TTC549 (cell line): ENCODE data around the gene XG.
A peak's percentile ranks its signal among the peaks of the same experiment; 100 is the strongest.
"Not testable (repeated sequence)": the region's sequence is repeated elsewhere in the genome, so short reads cannot be mapped to it uniquely, and the experiment has no call there.

ENCODE experiments used
- FAIRE-seq: peaks from 2 replicates; lab custom pipeline; 2012; peaks lifted over from hg19 to GRCh38; lab: Jason Lieb, UNC

XG gene

DNA sequence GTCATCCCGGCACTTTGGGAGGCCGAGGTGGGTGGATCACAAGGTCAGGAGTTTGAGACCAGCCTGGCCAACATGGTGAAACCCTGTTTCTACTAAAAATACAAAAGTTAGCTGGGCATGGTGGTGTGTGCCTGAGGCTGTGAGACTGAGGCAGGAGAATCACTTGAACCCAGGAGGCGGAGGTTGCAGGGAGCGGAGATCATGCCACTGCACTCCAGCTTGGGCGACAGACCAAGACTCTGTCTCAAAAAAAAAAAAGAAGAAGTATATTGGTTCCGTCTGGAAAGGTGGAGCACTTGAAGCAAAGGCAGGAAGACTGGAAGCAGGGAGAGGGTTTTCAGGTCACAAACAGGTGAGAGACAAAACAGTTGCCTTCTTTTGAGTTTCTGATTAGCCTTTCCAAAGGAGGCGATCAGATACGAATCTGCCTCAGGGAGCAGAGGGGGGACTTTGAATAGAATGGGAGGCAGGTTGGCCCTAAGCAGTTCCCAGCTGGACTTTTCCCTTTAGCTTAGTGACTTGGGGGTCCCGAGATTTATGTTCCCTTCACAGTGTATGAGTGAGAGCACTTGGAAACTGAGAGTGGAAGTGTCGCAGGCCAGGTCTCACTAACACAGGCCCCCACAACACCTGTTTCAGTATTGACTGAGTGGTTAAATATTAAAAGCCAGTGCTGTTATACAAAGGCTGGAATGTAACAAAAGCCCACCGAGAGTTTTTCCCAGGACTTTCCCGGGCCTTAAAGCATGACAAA is 28.8 kb downstream of the XG start:
- FAIRE-seq: not testable (repeated sequence)

DNA sequence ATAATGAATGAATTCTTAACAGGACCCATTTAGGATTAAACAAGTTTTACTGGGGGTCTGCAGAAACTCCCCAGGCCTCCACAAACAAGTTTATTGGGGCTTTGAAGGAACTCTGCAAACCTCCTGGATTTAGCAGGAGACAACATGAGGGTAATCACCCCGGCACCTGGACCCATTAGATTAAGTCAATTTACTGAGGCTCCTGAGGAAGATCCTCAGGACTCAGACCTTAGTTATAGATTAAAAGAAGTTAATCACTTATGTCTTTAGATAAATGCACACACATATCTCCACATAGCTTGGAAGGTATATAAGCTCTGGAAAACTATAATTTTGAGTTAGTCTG is 29.4 kb downstream of the XG start:
- no peak for FAIRE-seq

DNA sequence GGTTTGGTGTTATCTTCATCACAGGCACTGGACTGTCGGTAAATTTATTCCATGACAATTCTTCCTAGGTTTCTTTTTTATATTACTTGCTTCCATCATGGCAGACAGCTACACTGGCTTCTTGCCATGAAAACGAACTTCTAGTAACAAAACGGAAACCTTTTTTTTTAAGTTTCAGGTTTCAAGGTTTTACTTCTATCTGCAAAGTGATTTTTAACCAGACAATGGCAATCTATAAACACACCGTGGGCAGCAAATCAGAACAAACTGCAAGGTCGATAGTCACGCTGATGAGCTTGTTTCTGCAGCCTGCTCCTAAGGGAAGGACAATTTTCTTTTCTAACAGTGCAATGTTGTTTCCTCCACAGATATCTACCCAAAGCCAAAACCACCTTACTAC is 29.9 kb downstream of the XG start:
- FAIRE-seq: no peak

DNA sequence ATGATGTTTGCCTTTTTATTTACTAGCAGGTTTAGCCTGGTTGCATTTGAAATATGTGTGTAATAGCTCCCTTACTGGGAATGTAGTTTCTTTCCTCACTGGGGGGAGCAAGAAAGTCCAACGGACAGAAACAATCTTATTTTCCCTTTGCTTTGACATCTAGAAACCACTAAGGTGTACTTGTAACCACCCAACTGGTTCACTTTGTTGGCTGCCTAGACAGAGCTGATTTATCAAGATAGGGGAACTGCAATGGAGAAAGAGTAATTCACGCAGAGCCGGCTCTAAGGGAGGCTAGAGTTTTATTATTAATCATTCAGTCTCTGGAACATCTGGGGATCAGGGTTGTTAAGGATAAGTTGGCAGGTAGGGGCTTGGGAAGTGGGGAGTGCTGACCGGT is 30.3 kb downstream of the XG start:
- no peak for FAIRE-seq

DNA sequence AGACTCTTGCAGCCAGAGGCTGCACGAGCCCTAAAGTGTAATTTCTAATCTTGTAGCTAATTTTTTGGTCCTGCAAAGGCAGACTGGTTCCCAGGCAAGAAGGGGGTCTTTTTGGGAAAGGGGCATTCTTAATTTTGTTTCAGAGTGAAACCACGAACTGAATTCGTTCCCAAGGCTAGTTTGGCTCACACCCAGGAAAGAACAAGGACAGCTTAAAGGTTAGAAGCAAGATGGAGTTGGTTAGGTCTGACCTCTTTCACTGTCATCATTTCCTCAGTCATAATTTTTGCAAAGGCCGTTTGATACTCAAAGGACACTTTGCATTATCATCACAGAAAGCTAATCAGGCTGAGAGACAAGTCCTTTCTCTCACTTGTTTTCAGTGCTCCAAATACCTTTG is 30.9 kb downstream of the XG start:
- FAIRE-seq: no peak

DNA sequence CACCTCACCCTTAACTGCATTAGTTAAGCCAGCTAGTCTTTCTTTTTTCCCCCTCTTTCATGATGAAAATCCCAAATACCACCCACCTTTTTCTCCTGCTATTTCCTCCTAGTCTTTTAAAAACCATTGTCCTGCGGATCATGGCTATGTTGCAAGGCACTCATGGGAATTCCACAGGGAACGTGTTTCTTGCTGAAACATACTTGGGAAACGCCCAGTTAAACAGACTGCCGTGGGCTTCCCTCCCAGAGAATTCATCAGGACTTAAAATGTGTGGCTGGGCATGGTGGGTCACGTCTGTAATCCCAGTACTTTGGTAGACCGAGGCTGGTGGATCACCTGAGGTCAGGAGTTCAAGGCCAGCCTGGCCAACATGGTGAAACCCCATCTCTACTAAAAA is 32.2 kb downstream of the XG start:
- no peak for FAIRE-seq

DNA sequence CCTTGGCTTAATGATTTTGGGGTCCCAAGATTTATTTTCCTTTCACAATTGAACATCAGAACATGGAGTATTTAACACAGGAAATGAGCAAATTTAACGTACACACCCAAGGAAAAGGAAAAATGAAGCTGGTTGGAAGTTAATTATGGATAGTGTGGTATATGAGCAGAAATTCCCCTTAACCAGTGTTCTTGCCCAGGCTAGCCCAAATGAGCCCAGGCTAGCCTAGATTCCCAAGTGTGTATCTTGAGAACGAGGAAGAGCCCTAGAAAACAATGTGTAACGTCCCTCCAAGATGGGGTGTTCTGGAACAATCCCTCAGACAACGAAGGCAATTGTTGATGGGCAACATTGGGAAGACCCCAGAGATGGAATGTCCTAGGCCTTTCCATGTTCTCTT is 33.7 kb downstream of the XG start:
- no peak for FAIRE-seq

DNA sequence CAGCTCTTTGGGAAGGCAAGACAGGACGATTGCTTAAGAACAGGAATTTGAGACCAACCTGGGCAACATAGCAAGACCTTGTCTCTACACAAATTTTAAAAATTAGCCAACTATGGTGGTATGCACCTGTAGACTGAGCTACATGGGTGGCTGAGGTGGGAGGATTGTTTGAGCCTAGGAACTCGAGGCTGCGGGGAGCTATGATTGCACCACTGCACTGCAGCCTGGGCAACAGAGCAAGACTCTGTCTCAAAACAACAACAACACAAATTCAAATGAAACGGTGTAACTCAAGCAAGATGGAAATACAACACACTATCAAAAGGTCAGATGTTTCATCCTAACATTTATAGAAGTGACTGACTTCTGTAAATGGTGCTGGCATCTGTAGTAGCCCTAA is 37.1 kb downstream of the XG start:
- FAIRE-seq: no peak

DNA sequence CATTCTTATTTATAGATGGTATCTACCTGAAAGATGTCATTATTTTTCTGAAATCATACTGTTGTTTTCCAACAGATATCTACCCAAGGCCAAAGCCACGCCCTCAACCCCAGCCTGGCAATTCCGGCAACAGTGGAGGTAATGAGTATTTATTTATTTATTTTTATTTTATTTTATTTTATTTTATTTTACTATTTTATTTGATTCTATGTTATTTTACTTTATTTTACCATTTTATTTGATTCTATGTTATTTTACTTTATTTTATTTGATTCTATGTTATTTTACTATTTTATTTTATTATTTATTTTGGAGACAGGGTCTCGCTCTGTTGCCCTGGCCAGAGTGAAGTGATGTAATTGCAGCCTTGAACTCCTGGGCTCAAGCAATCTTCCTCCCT is 37.7 kb downstream of the XG start:
- no peak for FAIRE-seq

DNA sequence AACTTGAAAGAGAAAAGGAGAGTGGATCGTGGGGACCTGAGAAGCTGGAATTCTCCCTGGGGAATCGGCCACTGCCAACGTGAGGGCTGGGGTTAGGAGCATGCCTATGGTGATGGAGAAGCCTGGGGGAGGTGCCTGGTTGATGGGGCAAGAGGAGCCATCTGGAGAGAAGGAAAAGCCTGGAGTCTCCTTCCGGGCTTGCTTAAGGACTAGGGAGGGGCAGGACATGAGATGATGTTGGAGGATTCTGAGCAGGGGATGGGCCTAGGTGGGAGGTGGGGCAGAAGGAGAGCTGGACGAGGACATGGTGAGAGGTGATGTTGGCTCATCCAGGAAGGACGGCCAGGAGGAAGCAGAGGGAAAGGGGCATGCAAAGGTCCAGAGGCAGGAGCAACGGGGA is 41.9 kb downstream of the XG start:
- no peak for FAIRE-seq

DNA sequence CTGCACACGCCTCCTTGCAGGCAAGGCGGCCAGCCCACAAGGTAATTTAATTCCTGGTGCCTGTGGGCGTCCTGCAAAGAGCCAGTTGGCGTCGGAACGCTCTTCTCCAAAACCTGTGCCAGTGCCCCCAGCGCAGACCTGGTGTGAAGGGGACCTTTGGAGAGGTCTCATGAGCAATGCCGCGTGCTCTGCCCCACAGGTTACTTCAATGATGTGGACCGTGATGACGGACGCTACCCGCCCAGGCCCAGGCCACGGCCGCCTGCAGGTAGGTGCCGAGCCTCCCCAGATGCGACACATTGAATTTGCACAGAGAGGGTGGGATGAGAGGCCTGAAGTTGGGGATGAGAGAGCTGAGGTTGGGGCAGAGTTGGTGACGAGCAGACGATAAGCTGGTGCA is 42.5 kb downstream of the XG start:
- no peak for FAIRE-seq

DNA sequence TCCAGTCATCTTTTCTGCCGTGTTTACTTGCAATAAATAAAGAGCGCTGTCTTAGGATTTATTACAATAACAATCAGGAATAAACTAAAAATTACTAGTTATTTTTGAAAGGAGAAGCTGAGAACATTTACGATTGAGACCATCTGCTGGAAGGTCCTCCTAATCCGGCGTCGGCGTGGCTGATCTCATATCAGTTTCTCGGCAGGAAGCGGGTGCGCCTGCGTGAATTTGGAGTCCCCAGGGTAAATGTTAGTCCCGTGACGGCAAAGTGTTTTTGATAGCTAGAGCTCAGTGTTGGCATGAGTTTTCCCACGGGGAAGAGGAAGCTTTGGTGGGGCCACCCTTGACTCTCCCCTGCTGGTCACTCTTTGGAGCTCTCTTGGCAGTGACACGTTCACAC is 45.0 kb downstream of the XG start:
- FAIRE-seq: not testable (repeated sequence)

DNA sequence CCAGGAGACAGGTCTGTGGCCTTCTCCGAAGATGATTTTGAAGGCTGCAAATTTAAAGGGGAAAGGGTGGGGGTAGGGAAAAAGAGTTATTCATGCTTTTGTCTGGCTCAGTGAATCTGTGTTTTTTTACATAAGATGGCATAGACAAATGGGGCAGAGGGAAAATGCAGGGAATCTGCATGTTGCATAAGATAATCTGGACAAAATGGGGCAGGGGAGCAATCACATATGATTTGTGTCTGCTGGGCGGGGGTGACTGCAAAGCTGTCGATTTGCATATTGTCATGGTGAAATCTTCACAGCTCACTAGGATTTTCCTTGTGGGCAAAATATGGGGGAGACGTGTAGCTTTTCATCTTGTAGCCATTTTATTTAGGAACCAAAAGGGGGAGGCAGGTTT is 47.5 kb downstream of the XG start:
- FAIRE-seq: no peak

DNA sequence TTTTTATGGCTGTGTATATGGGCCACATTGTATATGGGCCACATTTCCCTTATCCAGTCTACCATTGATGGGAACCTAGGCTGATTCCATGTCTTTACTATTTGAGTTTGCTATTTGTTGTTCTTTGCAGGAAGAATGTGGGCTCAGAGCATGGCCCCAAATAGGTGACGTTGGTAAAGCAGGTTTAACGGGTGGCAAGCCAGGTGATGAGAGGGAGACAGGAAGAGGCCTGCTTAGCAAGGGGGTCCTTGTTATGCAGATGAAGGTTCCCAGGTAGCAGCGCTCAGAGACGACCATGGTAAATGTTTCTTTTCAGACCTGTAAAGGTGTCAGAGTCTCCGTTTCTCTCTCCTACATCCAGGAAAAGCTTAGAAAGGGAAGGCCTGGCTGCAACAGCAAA is 48.1 kb downstream of the XG start:
- FAIRE-seq: not testable (repeated sequence)

DNA sequence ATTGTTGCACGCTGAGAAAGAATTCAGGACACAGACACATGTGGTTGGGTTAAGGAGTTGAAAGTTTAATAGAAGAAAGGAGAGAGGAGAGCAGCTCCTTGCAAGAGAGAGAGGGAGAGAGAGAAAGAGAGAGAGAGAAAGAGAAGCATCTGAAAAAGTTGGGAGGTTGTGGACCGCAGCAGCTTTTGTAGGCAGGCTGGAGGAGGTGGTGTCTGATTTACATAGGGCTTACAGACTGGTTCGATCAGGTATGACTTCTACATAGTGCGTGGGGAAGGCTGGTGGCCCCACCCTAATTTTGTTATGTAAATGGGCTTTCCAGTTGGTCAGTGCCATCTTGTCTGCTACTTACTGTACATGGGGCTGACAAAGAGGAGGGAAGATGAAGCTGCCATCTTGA is 49.4 kb downstream of the XG start:
- no peak for FAIRE-seq

DNA sequence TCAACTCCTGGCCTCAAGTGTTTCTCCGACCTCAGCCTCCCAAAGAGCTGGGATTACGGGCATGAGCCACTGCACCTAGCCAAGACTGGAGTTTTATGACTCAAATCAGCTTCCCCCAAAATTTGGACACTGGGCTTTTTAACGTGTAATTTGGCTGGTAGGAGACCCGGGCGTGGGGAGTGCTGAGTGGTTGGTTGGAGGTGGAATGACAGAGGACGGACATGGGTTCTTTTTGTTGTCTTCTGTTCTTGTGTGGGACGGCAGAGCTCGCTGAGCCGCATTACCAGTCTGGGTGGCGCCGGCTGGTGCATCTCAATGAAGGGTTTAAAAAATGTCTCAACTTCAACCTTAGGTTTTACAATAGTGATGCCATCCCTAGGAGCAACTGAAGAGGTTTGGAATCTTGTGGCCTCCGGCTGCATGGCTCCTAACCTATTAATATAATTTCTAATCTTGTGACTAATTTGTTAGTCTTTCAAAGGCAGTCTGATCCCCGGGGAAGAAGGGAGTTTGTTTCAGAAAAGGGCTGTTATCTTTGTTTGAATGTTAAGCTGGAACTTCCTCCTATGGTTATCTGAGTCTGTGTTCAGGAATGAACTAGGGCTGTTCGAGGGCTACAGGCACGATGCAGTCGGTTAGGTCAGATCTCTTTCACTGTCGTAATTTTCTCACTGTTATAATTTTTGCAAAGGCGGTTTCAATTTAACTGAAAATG is 50.7 kb downstream of the XG start:
- not testable (repeated sequence) for FAIRE-seq

DNA sequence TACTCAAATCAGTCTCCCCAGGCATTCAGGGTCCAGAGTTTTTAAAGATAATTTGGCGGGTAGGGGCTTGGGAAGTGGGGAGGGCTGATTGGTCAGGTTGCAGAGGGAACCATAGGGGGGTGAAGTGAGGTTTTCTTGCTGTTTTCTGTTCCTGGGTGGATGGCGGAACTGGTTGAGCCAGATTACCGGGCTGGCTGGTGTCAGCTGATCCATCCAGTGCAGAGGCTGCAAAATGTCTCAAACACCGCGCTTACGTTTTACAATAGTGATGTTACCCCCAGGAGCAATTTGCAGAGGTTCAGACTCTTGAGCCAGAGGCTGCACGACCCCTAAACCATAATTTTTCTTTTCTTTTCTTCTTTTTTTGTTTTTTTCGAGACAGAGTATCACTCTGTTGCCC is 51.6 kb downstream of the XG start:
- not testable (repeated sequence) for FAIRE-seq

DNA sequence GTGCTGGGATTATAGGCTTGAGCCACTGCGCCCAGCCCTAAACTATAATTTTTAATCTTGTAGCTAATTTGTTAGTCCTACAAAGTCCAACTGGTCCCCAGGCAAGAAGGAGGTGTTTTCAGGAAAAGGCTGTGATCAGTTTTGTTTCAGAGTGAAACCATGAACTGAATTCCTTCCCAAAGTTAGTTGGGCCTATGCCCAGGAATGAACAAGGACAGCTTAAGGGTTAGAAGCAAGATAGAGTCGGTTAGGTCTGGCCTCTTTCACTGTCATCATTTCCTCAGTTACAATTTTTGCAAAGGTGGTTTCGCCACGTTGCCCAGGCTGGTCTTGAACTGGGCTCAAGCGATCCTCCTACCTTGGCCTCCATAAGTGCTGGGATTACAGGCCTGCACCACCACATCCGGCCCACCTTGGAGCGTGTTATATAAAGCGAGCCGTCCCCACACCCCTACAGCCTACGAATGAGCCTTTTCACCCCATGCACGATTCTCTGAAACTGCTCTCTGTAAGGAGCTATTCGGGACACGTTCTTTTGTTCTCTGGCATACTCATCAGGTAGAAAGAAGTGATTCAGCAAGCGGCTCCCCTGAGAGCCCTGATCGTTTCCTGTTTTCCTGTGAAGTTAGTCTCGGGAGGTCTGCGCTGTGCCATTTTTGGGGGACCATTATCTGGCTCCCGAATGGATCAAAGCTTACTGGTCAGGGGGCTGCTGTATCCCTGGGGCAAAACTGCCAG is 52.4 kb downstream of the XG start:
- not testable (repeated sequence) for FAIRE-seq

DNA sequence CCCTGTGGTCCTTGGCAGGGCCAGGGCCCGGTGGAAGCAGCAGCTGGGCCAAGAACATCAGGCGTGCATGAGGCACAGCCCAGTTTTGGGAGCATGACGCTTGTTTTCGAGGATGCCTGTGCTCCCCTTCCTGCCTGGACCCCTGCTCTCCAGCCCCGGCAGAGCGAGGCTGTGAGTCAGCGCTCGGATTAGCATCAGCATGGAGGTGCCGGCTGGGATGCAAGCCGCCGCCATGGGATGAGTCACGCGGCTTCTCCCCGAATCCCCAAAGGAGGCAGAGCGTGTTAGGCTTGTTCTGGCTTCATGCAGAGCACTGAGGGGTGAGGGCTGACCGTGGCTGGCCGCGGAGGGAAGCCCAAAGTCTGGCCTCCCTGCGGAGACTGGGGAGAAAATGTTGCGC is 53.0 kb downstream of the XG start:
- FAIRE-seq: not testable (repeated sequence)

DNA sequence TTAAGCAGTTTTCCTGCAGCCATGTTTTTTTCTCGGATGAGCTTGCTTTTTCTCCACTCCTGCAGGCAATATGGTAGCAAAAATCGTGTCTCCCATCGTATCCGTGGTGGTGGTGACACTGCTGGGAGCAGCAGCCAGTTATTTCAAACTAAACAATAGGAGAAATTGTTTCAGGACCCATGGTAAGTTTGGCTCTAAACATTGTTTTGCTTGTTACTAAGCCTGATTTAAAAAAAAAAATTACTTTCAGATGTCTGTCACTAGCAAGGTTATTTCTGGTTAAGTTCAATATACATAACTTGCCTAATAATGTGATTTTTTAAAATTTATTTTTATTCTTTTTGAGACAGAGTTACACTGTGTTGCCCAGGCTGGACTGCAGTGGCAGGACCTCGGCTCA is 59.4 kb downstream of the XG start:
- FAIRE-seq: no peak

DNA sequence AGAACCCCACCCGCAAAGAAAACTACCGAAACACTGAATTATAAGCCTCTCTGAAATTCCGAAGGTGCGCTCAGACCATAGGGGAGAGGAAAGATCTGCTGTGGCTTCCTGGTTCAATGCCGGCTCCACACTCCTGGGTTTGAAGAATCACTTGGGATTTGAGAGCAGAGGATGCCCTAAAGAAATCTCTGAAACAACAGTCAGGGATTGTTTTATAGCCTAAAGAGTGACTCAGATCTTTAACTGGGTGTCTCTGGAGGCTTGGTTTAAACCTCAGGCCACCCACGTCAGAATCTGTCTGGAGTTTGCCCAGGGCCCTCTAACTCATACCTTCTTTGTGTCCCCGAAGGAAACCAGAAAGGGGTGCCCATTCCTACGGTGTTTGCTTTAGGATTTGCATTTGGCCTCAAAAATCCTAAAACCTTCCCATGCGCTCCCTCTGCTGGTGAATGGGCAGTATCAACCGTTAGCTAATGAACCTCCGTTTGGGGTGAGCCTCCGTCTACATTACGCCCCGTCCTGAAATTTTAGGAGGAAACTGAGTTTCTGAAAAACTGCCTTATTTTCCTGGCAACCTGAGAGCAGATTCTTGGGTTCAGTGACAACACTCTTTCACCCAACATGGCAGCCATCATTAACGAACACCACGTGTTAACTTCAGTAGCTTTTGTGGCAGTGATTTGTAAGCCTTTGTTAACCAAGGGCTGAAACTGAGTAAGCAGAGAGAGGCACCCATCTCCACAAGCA is 60.5 kb downstream of the XG start:
- FAIRE-seq: peak; percentile 75

DNA sequence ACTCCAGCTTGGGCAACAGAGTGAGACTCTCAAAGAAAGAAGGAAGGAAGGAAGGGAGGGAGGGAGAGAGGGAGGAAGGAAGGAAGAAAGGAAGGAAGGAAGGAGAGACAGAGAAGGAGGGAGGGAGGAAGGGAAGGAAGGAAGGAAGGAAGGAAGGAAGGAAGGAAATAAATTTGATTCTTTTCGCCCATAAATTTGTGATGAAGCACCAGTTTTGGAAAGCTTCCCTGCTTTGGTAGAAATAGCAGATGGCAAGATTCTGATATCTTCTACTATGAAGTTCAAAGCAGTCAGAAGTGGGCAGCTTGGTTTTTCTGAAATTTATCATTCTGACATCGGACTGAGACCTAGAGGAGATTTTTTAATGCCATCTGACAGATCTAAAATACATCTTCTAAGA is 65.2 kb downstream of the XG start:
- FAIRE-seq: no peak
